M059J (cell line): ENCODE measurements around the gene MORN1. TPM values are rescaled to one million over a fixed set of nuclear protein-coding genes. Genes with fewer than 3 reads are reported as not detected.
"Not testable (repeated sequence)": the region's sequence is repeated elsewhere in the genome, so short reads cannot be mapped to it uniquely, and the experiment has no call there.

Experiments
- DNase-seq: peaks from one replicate; pipeline ENCODE4 v3.0.0-alpha.2; 2012; ENCODE audit warnings: low read depth
- total RNA-seq: library from RNA; depleted of rRNA; stranded (reverse); fragments of >200 nt; shearing (Covaris generic); gene quantifications from 2 replicates; pipeline ENCODE4 v1.2.3, GENCODE V29; 2014

The MORN1 gene
- total RNA-seq, 1 experiment from 2014 or later, result 11.0 TPM

DNA sequence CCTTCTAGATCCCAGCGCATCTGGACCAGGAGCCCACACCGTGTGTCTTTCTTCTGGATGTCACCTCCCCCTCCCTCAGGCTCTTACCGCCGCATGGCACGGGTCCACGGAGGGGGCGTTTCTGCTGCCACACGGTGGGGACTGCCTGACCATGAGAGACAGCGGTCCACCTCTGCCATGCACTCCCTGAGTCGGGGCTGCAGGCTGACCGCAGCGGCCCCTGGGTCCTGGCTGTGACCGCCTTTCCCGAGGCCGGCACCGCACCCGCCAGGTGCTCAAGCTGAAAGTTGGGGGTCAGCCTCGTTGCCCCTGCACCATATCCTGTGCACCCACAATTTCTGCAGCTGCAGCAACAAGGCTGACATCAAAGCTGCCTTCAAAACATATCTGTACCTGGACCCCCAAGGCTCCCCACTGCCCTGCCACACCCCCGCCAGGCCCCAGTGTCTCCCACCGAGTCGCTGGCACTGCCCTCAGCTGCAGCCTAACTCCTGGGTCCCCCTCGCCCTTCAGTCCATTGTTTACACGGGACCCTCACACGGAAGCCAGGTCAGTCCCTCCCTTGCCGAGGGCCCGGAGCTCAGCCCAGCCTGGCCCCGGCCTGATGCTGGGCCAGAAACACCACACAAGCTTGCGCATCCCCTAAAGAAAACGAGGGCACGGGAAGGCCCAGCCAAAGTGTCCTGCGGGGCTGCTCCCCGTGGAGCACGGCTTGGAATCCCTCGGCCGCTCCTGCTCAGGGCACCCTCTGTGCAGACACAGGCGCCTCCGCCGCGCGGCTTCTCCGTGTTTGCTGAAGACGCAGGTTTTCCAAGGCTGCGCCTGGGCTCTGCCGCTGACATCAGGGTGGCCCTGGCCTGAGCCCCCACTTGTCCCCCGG, 51.9 kb downstream of the MORN1 start:
- DNase-seq, result no peak

DNA sequence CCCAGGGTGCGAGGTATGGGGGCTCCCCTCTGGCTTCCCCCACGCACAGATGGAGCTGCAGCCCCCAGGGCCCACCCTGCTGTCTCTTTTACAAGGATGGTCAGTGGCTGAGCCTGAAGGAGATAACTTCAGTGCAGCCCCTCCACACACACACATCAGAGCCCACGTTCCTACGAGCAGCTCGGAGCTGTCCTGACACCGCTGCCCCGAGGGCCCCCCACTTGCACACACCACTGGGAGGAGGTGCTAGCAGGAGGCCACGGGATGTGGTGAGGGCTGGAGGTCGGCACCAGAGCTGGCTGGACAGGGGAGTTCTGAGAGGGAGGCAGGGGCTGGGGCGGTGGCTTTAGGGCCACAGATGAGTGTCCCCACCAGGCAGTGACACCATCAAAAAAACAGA, 53.9 kb downstream of the MORN1 start:
- no peak for DNase-seq

DNA sequence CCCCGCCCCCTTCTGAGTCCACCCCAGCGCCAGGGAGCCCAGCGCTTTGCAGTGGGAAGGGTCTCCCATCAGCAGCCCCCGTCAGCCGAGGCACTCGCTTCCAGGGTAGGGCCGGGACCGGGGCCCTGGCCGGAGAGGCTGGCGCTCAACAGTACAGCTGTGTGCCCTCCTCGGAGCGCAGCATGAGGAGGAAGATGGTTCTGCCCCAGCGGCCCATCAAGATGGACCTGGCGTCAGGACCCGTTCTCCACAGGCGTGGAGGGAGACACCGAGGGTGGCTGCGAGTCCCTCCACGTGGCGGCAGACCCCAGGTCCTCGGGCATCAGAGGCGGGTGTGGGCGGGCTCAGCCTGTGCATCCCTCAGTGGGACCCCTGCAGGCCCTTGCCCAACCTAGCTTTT, 54.3 kb downstream of the MORN1 start:
- no peak for DNase-seq

DNA sequence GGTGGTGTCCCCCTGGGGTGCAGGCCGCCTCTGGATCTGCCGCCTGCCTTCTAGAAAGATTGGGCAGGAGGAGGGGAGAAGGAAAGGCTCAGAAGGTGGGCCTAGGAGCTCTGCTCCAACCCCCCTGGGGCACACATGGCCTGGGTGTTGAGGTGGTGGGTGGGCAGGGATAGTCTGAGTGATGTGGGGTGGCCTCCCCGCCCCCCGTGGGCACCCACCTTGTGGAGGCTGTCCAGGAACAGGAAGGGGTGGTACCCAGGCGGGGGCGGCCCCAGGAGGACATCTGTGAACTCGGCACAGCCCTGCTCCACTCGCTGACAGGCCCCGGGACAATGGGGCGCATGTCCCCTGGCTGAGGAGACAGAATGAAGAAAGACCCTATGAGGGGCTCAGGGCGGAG, 54.9 kb downstream of the MORN1 start:
- no peak for DNase-seq

DNA sequence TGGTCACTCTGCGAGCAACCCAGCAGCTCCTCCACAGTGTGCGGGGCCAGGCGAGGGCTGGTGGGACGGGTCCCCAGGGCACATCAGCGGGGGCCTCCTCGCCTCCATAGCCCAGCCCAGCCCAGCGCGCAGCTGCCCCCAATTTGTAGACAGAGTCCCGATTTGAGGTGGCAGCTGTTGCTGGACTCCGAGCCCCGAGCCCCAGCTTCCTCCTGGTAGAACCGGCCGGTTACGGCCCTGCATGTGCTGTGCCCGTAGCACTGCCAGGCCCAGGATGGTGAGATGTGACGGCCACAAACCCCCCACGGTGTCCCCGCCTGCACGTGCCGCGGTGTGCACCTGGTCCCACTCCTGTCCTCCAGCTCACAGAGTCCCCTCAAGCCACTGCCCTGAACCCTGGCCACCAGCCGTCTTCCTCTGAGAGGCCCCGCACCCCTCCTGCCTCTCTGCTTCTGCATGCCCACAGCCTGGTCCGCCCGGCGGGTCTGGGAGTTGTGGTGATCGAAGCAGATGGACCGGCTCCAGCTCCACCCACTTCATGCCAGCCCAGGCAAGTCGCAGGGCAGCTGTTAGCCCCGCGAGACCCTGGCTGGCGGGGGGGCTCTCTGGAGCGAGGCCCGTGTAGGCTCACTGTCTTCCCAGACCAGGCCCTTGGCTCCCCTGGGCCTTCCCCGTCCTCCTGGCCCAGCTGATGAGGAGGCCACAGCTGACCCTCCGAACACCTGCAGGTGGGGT, 55.5 kb downstream of the MORN1 start:
- DNase-seq, result no peak

DNA sequence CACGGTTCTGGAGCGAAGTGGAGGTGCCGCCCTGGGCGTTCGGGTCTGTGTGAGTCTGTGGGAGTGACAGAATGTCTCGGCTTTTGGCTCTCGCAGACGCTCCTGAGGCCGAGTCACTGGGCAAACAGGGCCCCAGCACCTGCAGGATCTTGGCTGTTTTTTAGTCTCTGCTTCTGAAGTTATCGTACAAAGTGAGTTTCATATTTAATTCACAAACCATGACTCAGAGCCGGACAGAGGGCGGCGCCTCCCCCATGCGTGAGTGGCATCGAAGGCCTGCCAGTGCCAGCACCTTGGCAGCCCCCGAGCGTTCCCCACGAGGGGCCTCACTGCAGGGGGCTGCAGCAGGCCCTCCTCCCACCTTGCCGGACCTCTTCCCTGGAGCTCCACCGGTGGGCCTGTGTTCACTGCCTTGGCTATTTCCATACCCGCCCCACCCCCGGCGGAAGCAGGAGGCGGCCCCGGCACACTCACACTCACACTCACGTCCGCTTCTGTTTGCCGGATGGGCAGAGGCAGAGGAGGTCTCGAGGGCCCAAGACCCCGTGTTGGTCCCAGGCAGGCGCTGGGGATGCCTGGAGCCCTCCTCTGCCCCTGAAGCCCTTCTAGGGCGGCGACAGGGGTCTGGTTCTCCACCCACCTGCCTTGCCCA, 56.3 kb downstream of the MORN1 start:
- no peak for DNase-seq

DNA sequence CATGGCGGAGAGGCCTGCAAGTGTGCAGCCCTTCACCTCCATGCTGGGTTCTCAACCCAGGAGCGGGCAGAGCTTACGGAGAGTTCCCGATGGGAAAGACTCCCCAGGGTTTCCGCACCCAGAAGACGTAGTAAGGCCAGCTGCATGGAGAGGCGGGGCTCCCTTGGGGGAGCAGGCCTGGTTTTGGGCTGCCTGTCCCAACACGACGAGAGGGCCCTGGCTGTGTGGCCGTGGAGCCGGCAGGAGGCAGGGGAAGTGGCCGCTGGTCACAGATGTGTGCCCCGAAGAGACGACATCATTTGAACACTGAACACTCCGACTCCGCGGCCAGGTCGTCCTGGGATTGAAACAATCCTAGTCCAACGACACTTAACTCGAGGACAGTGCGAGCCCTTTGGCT, 57.0 kb downstream of the MORN1 start:
- DNase-seq, result no peak

DNA sequence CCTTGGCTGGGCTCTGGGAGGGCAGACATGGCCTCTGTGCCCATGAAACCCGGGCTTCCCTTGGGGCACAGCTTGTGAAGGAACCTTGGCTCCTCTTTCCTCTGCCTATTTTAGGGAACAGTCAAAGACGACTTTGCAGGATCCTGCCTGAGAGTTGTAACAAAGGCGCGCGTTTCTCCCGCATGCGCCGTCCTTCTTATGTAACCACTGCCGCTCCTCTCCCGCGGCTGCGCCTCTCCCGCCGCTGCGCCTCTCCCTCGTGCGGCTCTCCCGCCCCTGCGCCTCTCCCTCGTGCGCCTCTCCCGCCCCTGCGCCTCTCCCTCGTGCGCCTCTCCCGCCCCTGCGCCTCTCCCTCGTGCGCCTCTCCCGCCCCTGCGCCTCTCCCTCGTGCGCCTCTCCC, 59.8 kb downstream of the MORN1 start:
- DNase-seq, result not testable (repeated sequence)

DNA sequence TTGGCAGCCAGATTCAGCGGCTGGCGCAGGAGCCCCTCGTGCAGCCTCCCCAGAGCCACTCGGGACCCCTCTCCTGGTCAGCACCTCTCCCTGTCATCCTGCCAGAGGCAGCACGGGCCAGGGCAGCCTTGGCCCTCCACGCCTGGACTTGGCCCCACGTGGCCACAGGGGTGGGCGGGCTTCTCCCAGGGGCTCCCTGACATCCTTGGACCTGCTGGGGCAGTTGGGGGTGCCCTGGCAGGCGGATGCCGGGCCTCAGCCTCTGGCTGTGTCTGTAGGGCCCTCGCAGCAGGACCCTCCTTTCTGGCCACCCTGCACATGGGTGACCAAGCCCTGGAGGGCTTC, 60.2 kb downstream of the MORN1 start:
- no peak for DNase-seq

DNA sequence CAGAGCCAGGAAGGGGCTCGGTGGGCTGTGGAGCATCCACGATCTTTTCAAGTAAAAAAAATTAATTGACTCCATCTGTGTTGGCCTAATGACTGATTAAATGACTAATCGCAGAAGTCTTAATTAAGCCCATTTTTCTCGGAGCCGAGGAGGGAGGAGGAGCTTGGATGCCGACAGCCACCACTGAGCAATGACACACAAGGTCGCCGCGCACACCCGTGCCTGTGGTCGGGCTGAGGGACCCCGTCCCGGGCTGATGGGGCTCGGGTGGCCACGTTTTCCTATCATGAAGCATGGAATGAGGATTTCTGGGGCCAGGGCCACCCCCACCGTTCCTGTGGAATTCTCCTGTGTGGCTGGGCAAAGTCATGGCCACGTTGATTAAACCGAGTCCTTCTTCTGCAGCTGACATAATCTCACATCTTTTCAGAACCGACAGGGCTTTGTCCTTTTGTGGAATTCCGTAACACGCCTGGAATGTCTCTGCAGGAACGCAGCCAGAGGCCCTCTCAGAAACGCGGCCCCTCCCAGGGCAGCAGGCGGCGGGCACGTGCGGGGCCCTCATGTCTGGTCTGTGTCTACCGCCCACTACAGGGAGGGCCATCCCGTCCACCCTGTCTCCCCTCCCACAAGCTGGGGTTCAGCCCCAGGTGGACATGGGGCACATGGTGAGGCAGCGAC, 60.7 kb downstream of the MORN1 start:
- DNase-seq, result peak; percentile 63

DNA sequence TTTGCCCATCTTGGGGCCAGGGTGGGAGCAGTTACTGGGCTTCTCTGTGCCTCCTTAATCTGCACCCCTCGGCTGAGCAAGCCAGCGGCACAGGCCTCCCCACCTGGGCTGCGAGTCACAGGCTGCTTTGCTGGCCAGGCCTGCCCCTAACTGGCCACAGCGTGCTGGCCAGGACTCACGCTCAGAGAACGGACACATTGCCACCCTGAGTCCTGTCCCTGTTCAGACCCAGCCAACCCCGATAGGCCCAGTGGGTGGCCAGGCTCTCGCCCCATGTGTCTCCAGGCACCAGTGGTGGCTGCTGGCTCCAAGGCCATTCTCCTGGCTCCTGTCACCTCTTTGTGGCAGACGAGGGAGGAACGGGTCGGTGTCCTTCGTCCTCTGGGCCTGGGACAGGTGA, 61.3 kb downstream of the MORN1 start:
- peak; percentile 20 for DNase-seq

DNA sequence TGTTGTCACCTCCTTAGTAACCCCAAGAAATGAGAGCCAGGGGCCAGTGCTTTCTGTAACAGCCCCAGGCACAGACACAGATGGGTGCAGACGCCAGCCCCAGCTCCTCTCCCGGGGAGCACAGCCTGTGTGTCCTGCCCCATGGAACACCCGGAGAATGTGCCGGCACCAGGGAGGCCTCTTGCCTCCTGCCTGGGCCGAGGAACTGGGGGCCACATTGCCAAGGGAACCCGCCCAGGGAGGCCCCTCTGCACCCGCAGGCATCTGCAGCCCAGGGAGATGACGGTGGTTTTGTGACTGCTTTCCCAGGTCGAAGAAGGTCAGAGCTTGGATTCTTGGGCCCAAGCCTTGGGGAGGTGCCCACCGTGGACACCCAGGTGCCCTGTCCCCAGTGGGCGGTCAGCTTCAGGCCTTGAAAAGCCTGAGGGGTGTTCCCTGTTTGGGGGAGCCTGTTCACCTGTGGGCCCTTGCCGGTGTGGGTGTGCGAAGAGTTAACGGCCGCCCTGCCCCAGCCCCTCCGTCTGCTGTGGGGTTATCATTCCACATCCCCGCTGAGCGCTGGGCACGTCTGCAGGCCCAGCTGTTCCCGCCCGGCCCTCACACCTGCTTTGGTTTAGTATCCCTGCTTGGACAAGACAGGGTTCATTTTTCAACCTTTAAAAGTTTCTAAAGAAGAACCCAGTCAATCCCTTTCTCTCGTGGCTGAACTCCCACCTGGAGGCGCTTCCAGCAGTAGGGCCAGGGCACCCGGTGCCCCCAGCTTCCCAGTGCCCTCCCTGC, 62.5 kb downstream of the MORN1 start:
- DNase-seq, result no peak

DNA sequence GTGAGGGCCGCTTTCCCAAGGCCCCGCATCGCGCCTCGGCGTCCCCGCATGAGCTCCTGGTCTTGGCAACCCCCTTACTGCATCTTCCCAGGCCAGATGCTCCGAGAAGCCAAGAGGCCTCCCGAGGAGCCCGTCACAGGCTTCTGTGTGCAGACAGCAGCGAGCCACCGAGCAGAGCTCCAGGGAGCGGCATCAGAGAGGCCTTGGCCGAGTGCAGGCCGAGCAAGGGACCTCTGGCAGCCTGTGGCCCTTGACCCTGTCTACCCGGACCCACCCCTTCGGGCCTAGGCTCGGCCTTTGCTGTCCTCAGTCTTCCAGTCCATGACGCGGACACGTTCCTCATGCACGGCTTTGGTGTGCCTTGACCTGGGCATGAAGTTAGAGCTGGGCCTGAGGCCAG, 63.5 kb downstream of the MORN1 start:
- DNase-seq, result no peak

DNA sequence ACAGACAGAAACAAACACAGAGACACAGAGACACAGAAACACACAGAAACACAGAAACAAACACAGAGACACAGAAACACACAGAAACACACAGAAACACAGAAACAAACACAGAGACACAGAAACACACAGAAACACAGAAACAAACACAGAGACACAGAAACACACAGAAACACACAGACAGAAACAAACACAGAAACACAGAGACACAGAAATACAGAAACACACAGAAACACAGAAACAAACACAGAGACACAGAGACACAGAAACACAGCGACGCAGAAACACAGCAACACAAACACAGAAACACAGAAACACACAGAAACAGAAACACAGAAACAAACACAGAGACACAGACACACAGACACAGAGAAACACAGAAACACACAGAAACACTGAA, 64.2 kb downstream of the MORN1 start:
- not testable (repeated sequence) for DNase-seq

DNA sequence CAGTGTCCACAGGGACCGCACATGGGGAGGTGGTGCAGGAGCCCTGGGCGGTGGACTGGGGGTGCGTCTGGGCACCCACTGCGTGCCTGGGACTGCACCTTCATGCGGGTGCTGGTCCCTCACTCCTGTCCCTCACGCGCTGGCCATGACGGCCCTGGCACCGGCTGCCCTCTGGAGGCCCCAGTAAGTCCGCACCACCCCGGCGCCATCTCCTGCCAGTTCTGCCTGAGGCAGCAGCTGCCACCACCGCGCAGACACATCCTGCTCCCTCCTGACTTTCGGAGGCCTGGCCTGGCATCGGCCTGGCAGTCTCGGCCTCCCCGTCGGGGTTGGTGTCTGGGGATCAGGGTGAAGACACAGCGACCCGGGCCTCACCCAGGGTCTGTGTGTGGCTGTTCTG, 64.8 kb downstream of the MORN1 start:
- no peak for DNase-seq

DNA sequence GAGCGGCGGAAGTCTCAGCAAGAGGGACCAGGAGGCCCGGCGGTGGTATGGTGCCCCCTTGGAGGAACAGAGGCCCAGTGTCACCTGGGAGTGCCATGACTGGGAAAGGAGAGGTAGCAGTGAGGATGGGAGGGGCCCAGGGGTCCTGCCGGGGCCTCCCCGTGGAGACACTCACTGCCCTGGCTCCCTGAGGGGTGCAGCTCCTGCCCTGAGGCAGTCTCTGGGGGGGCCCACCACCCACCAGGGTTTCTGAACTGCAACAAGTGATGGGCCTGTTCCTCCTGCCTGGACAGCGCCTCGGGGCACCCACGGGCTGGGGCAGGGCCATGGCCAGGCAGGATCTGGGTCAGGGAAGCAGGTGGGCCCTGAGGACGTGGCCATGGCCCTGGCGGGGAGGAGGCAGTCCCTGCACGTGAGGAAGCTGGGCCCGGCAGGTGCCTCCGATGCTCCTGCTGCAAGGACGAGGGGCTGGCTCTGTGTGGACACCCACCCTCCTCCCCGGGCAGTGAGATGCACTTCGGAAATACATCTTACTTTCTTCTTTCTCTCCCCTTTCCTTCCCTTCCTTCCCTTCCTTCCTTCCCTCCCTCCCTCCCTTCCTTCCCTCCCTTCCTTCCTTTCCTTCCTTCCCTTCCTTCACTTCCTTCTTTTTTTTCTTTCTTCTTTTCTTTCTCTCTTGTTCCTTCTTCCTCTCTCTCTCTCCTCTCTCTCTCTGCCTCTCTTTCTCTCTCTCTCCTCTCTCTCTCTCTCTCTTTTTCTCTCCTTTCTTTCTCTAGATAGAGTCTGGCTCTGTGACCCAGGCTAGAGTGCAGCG, 66.6 kb downstream of the MORN1 start:
- DNase-seq, result no peak

DNA sequence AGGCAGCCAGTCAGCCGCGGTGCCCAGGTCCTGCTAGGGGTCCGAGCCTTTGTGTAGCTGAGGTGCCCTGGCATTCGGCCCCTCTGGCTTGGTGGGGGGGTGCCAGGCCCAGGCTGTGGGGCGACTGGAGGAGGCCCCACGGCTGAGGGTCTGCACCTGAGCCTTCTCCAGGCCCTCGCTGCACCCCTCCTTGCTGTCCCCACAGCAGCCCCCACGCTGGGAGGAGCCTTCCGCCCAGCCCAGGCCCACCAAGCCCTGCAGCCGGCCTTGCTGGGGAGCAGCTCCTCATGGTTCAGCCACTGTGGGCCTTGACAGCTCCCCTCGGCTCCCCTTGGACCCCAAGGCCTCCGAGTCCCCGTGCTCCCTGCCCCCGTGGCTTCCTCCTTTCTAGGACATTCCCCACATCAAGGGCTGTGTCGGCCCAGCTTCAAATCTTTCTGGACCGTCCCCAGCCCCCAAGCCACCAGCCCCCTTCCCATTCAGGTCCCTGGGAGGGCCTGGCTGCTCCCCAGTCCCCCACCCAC, 67.8 kb downstream of the MORN1 start:
- DNase-seq, result no peak

DNA sequence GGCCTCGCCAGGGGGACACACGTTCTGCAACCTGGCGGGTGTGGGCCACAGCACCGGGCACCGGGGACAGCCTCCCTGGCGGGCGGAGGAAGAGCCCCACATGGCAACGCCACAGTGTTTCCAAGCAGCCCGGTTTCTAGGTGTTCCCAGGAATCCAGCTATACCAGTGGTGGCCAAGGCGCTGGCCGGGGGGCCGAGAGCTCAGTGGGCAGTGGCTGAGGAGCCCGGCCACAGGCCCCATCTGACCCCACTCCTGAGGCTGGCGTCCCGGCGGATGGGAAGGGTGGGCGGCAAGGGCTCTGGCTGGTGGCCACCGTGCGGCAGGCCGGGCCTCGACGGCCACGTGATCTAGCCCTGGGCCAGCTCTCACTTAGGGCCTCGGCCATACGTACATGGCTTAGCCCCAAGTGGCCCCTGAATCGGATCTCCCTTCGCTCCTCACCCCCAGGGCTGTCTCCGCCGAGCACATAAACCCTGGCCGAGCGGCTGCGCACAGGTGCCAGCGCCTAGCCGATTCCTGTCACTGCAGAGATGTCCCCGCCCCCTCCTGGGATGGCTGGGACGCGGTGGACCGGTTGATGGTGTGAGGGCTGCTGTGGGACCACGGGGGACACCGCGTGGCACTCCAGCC, 68.7 kb downstream of the MORN1 start:
- DNase-seq, result no peak

DNA sequence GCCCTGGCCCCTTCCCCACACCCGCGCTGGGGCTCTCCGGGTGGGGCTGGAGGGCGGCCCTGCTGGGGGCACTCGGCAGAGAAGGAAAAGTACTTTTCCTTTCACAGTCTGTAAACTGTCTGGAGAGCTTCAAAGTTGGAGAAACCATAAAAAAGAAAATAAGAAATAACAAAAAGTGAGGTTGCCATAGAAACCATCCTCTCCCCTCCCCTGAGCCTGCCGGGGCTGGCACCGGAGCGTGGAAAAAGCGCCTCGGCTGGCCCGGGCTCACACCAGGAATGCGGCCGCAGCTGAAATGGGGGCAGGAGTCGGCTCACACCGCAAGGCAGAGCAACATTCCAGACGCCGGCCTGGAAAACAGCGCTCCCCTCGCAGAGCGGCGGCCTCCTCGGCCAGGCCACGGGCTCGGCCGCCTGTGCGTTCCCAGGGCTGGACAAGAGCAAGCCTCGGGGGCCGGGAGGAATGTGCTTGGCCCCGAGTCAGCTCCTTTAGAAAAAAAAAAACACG, 69.2 kb downstream of the MORN1 start:
- peak; percentile 87 for DNase-seq
